ENCODE data around the gene RAD51B. TPM values are rescaled to one million over a fixed set of nuclear protein-coding genes. Genes with fewer than 3 reads are reported as not detected.

RAD51B gene
- total RNA-seq, 1 experiment from 2014 or later, result 16.7 TPM

DNA sequence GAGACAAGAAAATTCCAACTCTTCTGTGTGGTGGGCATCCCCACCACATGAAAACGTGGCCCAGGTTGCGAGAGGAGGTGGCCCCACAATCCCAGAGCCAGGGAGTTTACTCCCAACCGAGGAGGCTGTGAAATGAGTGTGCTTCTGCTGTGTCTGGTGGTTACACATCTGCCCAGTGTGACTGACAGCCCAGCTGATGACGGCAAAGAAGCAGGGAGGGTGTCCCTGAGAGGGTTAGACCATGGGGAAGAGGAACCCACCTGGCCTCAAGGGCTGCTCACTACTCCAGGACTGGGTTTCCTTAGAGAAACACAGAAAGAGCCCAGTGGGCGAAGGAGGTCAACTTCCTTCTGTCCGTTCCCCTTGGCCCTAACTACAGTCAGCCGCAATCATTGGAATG is 948.7 kb downstream of the RAD51B start:
- H3T11ph ChIP-seq (ENCODE audit: low read length), result no peak overlapping the region
- no peak overlapping the region for H2BK12ac ChIP-seq (ENCODE audit: insufficient read length, low read depth, low read length)
- H3K9ac ChIP-seq (ENCODE audit: extremely low read depth, insufficient read length, low read length), result no peak overlapping the region
- Mint-ChIP-seq H3K9me3 (no peaks in the 10 kb centered on the region), H3K36me3 (ENCODE audit: insufficient read depth in 1 of 3, low read depth in 3 of 3) (no peaks in the 10 kb centered on the region; a peak in 1 of 7 replicates), H3K27ac (no peak overlapping the region), H3K27me3 (ENCODE audit: low read depth) (peaks cover 5% of the 10 kb centered on the region), H3K4me3 (no peak overlapping the region), H3K4me1 (peaks cover 10 to 22% of the 10 kb centered on the region in 2 experiments)
- no peak overlapping the region for H3K18ac ChIP-seq (ENCODE audit: insufficient read length, low read depth, low read length)
- no peak overlapping the region for H2AFZ ChIP-seq (ENCODE audit: low read length)
- no peak overlapping the region for H2BK120ac ChIP-seq (ENCODE audit: low read depth, low read length, poor library complexity, severe bottlenecking)
- DNase-seq, result no peak
- no peak overlapping the region for H4K8ac ChIP-seq (replicated peaks; ENCODE audit: insufficient read length, low read depth, low read length)
- no peaks in the 10 kb centered on the region for H3K79me2 ChIP-seq (ENCODE audit: insufficient read depth, low read length)
- no peak overlapping the region for H3K4me2 ChIP-seq (ENCODE audit: insufficient read depth, insufficient read length, low read length)
- no peak overlapping the region for H3K14ac ChIP-seq (ENCODE audit: insufficient read depth, low read length)
- H2BK5ac ChIP-seq (ENCODE audit: insufficient read length, low read length), result no peak overlapping the region
- H3K27ac ChIP-seq (ENCODE audit: insufficient read length, low read depth, low read length), result no peak overlapping the region
- no peak overlapping the region for H3K4ac ChIP-seq (ENCODE audit: low read depth, low read length)
- no peak overlapping the region for H4K91ac ChIP-seq (ENCODE audit: insufficient read length, low read depth, low read length)
- no CpG with 5 or more reads among the region's 7 CpGs for WGBS (ENCODE audit: extremely low coverage, insufficient read length, low lambda C conversion rate)
- no peak overlapping the region for H3K56ac ChIP-seq (ENCODE audit: insufficient read length, low read depth, low read length)
- H2AK5ac ChIP-seq (ENCODE audit: insufficient read length, low read length), result no peak overlapping the region
- TF ChIP-seq, protein P1, sequence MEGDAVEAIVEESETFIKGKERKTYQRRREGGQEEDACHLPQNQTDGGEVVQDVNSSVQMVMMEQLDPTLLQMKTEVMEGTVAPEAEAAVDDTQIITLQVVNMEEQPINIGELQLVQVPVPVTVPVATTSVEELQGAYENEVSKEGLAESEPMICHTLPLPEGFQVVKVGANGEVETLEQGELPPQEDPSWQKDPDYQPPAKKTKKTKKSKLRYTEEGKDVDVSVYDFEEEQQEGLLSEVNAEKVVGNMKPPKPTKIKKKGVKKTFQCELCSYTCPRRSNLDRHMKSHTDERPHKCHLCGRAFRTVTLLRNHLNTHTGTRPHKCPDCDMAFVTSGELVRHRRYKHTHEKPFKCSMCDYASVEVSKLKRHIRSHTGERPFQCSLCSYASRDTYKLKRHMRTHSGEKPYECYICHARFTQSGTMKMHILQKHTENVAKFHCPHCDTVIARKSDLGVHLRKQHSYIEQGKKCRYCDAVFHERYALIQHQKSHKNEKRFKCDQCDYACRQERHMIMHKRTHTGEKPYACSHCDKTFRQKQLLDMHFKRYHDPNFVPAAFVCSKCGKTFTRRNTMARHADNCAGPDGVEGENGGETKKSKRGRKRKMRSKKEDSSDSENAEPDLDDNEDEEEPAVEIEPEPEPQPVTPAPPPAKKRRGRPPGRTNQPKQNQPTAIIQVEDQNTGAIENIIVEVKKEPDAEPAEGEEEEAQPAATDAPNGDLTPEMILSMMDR (conservative IDR thresholded peaks at IDR 0.05), result no peak
- H4K5ac ChIP-seq (ENCODE audit: insufficient read length, low read depth, low read length), result no peak overlapping the region
- H3K79me1 ChIP-seq (ENCODE audit: insufficient read depth, low read depth, low read length, poor library complexity, severe bottlenecking), result no peaks in the 10 kb centered on the region
- no peaks in the 10 kb centered on the region for H3K23me2 ChIP-seq (ENCODE audit: insufficient read length, low read depth, low read length, poor library complexity, severe bottlenecking)
- H3K9me3 ChIP-seq (ENCODE audit: control insufficient read depth, low read depth, low read length), result no peaks in the 10 kb centered on the region
- no peak overlapping the region for H2BK15ac ChIP-seq (ENCODE audit: low read depth, low read length)
- H3K23ac ChIP-seq (ENCODE audit: insufficient read length, low read depth, low read length), result no peak overlapping the region
- H3K27me3 ChIP-seq (ENCODE audit: insufficient read depth, low read length), result no peaks in the 10 kb centered on the region
- no peaks in the 10 kb centered on the region for H4K20me1 ChIP-seq (ENCODE audit: control insufficient read depth, insufficient read depth, insufficient read length)
- no peak overlapping the region for H2BK20ac ChIP-seq (ENCODE audit: low read depth, low read length, poor library complexity, severe bottlenecking)
- H3K4me1 ChIP-seq (ENCODE audit: insufficient read depth, low read length), result peaks cover 1% of the 10 kb centered on the region; the same call in 1 of the 2 replicates
